ENCODE results near the gene SEPTIN8.

SEPTIN8 gene, protein sequence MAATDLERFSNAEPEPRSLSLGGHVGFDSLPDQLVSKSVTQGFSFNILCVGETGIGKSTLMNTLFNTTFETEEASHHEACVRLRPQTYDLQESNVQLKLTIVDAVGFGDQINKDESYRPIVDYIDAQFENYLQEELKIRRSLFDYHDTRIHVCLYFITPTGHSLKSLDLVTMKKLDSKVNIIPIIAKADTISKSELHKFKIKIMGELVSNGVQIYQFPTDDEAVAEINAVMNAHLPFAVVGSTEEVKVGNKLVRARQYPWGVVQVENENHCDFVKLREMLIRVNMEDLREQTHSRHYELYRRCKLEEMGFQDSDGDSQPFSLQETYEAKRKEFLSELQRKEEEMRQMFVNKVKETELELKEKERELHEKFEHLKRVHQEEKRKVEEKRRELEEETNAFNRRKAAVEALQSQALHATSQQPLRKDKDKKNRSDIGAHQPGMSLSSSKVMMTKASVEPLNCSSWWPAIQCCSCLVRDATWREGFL

DNA sequence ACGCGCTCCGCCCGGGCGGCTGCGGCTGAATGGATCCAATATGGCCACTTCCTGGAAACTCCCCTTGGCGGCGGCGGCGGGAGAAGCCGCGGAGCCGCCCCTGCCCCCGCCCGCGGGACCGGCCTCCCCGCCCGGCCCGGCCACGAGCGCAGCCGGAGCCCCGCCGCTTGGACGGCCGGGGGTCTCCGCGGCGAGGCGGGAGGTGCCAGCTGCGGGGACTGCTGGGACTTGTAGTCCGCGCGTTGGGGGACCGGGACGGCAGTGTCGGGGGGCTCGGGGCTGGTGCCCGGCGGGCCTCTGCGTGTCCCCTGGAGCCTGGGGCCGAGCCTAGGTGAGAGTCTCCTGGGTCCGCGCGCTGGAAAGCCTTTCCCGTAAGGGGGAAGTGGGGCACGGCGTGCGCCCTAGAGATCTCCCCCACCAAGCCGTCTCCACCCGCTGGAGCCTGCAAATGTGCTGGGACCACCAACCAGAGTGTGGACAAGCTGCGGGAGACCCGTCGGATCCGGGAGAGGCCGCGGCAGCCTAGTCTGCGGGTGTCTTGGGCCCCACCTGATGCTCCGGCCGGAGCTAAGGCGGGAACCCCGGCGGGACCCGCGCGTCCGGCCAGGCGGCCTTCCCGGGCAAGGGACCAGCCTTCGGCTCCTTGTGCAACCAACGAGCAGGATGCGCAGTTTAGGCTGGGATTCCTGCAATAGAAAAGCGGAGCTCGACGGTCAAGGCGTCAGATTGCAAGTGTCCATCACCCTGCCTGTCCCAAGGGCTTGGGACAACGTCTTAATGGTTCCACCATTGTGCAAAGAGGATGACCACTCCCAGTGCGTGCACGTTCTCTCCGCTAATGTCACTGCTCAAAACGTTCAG is at the start of gene SEPTIN8:
TSS of gene SEPTIN8 (minus strand) at position 31 of the 861 bp plus-strand sequence. CDS start 102 bp downstream, outside the sequence.
- TF ChIP-seq, protein P1, sequence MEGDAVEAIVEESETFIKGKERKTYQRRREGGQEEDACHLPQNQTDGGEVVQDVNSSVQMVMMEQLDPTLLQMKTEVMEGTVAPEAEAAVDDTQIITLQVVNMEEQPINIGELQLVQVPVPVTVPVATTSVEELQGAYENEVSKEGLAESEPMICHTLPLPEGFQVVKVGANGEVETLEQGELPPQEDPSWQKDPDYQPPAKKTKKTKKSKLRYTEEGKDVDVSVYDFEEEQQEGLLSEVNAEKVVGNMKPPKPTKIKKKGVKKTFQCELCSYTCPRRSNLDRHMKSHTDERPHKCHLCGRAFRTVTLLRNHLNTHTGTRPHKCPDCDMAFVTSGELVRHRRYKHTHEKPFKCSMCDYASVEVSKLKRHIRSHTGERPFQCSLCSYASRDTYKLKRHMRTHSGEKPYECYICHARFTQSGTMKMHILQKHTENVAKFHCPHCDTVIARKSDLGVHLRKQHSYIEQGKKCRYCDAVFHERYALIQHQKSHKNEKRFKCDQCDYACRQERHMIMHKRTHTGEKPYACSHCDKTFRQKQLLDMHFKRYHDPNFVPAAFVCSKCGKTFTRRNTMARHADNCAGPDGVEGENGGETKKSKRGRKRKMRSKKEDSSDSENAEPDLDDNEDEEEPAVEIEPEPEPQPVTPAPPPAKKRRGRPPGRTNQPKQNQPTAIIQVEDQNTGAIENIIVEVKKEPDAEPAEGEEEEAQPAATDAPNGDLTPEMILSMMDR (IDR thresholded peaks at IDR 0.05; ENCODE audit: unreplicated experiment in 3 of 3): no peak
- no peaks in the 10 kb centered on the region for H3K9me3 Mint-ChIP-seq

DNA sequence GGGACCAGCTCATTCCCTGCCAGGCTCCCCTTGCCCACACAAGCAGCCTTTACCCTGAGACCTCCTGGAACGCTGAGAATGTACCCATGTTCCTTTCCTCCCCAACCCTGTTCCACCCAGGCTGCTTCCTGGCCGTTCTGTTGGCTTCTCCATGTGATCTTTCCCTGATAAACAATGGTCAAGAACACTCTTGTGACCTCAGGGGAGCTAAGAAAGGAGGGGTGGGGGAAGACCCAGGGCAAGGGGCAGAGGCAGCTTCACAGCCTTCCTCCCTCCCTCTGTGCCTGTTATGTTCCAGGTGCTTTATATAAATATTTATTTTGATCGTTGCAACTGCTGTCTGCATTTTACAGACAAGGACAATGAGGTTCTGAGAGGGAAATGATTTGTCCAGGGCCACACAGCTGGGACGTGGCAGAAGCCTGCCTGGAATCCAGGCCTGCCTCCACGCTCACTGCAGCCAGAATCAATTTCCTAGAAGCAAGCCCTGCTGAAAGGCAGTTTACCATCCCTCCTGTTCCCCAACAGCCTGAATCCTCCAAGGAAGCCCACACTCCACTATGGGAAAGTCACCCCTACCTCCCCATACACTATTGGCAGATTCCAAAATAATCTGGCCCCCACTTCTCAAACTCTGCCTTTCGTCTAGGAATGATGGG is 49.5 kb upstream of the SEPTIN8 start:
- Mint-ChIP-seq H3K4me3 (peak overlapping the region in 2 of 3 experiments; percentile 27 to 52), H3K9me3 (no peaks in the 10 kb centered on the region), H3K4me1 (peaks cover 6% of the 10 kb centered on the region), H3K27me3 (ENCODE audit: low read depth) (peaks cover 74% of the 10 kb centered on the region), H3K27ac (no peak overlapping the region), H3K36me3 (ENCODE audit: low read depth) (no peaks in the 10 kb centered on the region)
- TF ChIP-seq, protein P1 (IDR thresholded peaks at IDR 0.05; ENCODE audit: unreplicated experiment in 3 of 3): no peak

More for the DNA sequence above, at the start of gene SEPTIN8:
- Mint-ChIP-seq H3K36me3 (ENCODE audit: low read depth) (no peaks in the 10 kb centered on the region), H3K27me3 (ENCODE audit: low read depth) (peaks cover 19% of the 10 kb centered on the region), H3K4me3 (peak within 1 kb of the TSS; percentile 85 to 92 (median 92)), H3K4me1 (peaks cover 28% of the 10 kb centered on the region), H3K27ac (peak within 1 kb of the TSS; percentile 75 to 88 (median 77))

DNA sequence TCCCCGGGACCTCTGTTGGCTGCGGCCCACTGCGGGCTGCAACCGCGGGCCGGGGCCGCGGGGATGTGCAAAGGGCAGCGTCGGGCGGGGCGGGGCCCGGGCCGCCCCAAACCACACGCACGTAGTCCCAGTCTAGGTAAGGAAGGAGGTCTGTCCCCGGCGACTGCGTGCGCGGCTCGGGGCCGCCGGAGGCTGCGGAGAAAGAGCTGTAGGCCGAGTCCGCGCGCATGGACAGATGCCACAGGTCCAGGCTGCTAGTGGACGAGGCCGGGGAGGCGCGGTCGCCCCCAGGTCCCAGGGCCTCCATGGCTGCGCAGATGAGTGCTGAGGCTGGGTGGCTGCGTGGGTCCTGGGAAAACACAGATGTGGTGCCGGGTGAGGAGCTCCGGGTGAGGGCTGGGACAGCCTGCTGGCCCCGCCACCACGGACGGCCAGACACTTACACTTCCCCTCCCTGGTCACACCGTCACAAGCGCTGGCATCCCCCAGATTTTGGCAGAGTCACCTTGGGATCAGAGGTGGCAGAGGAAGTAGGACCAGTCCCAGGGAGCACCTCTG is 48.9 kb upstream of the SEPTIN8 start:
- H3K36me3 Mint-ChIP-seq (ENCODE audit: low read depth): no peaks in the 10 kb centered on the region
- H3K9me3 Mint-ChIP-seq: no peaks in the 10 kb centered on the region
- H3K27me3 Mint-ChIP-seq (ENCODE audit: low read depth): peaks cover 68% of the 10 kb centered on the region
- TF ChIP-seq, protein P1 (IDR thresholded peaks at IDR 0.05; ENCODE audit: unreplicated experiment in 3 of 3): no peak
- no peak overlapping the region for H3K27ac Mint-ChIP-seq
- peaks cover 7% of the 10 kb centered on the region for H3K4me1 Mint-ChIP-seq
- H3K4me3 Mint-ChIP-seq: no peak overlapping the region

DNA sequence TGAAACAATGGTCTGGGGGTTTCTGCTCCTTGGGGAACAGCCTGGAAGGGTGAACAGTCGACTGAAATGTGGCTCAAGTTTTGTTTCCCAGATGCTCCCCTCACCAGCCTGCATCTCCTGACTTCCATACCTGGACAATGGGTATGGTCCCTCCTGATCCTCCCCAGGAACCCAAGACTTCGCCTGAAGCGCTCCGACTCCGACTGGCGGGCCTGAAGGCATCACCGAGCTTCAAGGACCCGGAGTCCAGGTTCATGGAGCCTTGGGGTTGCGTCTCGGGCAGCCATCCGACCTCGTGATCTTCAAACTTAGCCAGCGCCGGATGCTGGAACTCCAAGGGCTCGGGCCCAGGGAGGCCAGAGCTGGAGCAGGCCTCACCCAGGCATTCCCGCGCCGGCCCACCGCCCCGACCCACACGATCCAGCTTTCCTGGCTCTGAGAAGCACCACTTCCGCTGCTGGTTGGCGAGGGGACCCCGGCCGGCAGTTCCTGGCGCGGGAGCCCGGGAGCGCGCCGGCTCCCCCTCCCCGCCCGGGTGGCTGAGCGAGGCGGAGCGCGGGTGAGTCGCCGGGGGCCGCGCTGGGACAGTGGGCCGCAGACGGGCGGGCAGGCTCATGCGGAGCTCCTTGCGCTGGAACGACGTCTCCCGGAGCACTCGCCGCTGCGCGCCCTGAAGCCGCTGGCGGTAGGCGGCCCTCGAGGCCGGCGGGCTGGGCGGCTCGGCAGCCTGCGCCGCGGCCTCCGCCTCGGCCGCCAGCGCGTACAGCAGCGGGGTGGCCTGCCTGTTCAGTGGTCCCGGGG is 48.2 kb upstream of the SEPTIN8 start:
- Mint-ChIP-seq H3K4me1 (peaks cover 10% of the 10 kb centered on the region), H3K9me3 (no peaks in the 10 kb centered on the region)
- TF ChIP-seq, protein P1 (IDR thresholded peaks at IDR 0.05; ENCODE audit: unreplicated experiment in 3 of 3): no peak

DNA sequence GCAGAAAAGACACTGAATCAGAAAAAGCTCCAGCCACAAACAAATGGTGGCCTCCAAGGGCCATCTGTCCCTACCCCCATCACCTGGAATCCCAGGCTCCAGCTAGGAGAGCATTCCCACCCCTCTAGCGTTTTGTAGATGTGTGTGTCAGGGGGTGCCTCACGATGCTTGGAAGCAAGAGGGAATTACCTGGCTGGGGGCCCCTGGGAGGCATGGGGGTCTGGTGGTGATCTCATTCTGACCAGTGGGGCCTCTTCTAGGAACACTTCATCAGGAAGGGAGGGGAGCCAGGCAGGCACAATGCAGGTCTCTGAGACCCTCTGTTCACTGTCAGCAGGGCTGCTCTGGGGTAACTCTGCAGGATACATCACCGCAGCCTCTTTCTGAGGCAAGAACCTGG is 47.4 kb upstream of the SEPTIN8 start:
- Mint-ChIP-seq H3K27ac (no peak overlapping the region), H3K36me3 (ENCODE audit: low read depth) (no peaks in the 10 kb centered on the region), H3K4me3 (peak overlapping the region in 1 of 3 experiments; percentile 13), H3K4me1 (peaks cover 13% of the 10 kb centered on the region), H3K9me3 (no peaks in the 10 kb centered on the region), H3K27me3 (ENCODE audit: low read depth) (peaks cover 70% of the 10 kb centered on the region)
- TF ChIP-seq, protein P1 (IDR thresholded peaks at IDR 0.05; ENCODE audit: unreplicated experiment in 3 of 3): no peak

More for the DNA sequence above, 48.2 kb upstream of the SEPTIN8 start:
- Mint-ChIP-seq H3K27ac (no peak overlapping the region), H3K27me3 (ENCODE audit: low read depth) (peaks cover 73% of the 10 kb centered on the region), H3K36me3 (ENCODE audit: low read depth) (no peaks in the 10 kb centered on the region), H3K4me3 (peak overlapping the region in 1 of 3 experiments; percentile 26)

Data from nephron (organoid).